T-helper 17 cell (primary cell): ENCODE measurements around the gene PPP2R3A. TPM values are rescaled to one million over a fixed set of nuclear protein-coding genes. Genes with fewer than 3 reads are reported as not detected.
"Not testable (repeated sequence)": the region's sequence is repeated elsewhere in the genome, so short reads cannot be mapped to it uniquely, and the experiment has no call there.

ENCODE experiments used
- ATAC-seq: fragments of 150-1000 bp; cut with Tn5 transposase; 2 replicates; pipeline ENCODE4 v1.10.0; 2021; ENCODE audit warnings: mild to moderate bottlenecking, moderate library complexity
- DNase-seq, 3 donors: peaks; one replicate each; pipeline versions ENCODE4 v3.0.0 to v3.0.0-alpha.2; 2020 to 2021
- H3K9me3 ChIP-seq: one replicate; pipeline ENCODE4 v1.7.0; 2013; ENCODE audit warnings: low read length, mild to moderate bottlenecking; ENCODE audit not compliant: control insufficient read depth, poor library complexity, severe bottlenecking
- H3K27ac Mint-ChIP-seq: one replicate; pipeline ENCODE4 v1.8.0; 2022; ENCODE audit warnings: mild to moderate bottlenecking, moderate library complexity, mixed read lengths
- H3K27me3 Mint-ChIP-seq: one replicate; pipeline ENCODE4 v1.8.0; 2022; ENCODE audit warnings: mixed read lengths
- H3K36me3 Mint-ChIP-seq: one replicate; pipeline ENCODE4 v1.8.0; 2022; ENCODE audit warnings: low read depth, mixed read lengths
- H3K4me1 Mint-ChIP-seq: one replicate; pipeline ENCODE4 v1.8.0; 2022; ENCODE audit warnings: mild to moderate bottlenecking, mixed read lengths
- H3K4me3 Mint-ChIP-seq: one replicate; pipeline ENCODE4 v1.8.0; 2022; ENCODE audit warnings: mild to moderate bottlenecking, moderate library complexity, mixed read lengths
- total RNA-seq, 4 donors: library from RNA in 2 of 4; stranded (reverse) in 2 of 4; gene quantifications; one replicate each; pipeline ENCODE4 v1.2.3 and lab custom pipeline; 2022 to 2026

Gene PPP2R3A
- total RNA-seq, 2 donors from 2014 or later = 0.13 to 0.17 TPM

- Mint-ChIP-seq H3K36me3 (peaks cover 4% of the 10 kb centered on the region), H3K4me1 (peaks cover 8% of the 10 kb centered on the region), H3K27ac (no peak overlapping the region), H3K27me3 (peaks cover 21% of the 10 kb centered on the region), H3K4me3 (no peak overlapping the region)
- H3K9me3 ChIP-seq = no peaks in the 10 kb centered on the region
- ATAC-seq (no peak), DNase-seq (no peak)
Observed at GRCh38 chr3:136067211-136067610, 101.7 kb downstream of the PPP2R3A start.

GRCh38 chr3:136068708-136069107 lies 103.2 kb downstream of the PPP2R3A start:
- ATAC-seq (no peak), DNase-seq (no peak)
- H3K27me3 Mint-ChIP-seq = peaks cover 22% of the 10 kb centered on the region
- peaks cover 4% of the 10 kb centered on the region for H3K36me3 Mint-ChIP-seq
- H3K27ac Mint-ChIP-seq = no peak overlapping the region
- H3K9me3 ChIP-seq = no peaks in the 10 kb centered on the region
- peaks cover 8% of the 10 kb centered on the region for H3K4me1 Mint-ChIP-seq
- H3K4me3 Mint-ChIP-seq = no peak overlapping the region

GRCh38 chr3:136069933-136070332 lies 104.4 kb downstream of the PPP2R3A start:
- DNase-seq (no peak), ATAC-seq (no peak)
- peaks cover 4% of the 10 kb centered on the region for H3K36me3 Mint-ChIP-seq
- peaks cover 8% of the 10 kb centered on the region for H3K4me1 Mint-ChIP-seq
- H3K4me3 Mint-ChIP-seq = no peak overlapping the region
- H3K27ac Mint-ChIP-seq = no peak overlapping the region
- H3K27me3 Mint-ChIP-seq = peaks cover 22% of the 10 kb centered on the region
- no peaks in the 10 kb centered on the region for H3K9me3 ChIP-seq

GRCh38 chr3:136070334-136070733 lies 104.8 kb downstream of the PPP2R3A start:
- DNase-seq (no peak), ATAC-seq (no peak)
- peaks cover 4% of the 10 kb centered on the region for H3K36me3 Mint-ChIP-seq
- H3K9me3 ChIP-seq = no peaks in the 10 kb centered on the region
- peaks cover 22% of the 10 kb centered on the region for H3K27me3 Mint-ChIP-seq
- no peak overlapping the region for H3K4me3 Mint-ChIP-seq
- no peak overlapping the region for H3K27ac Mint-ChIP-seq
- H3K4me1 Mint-ChIP-seq = peaks cover 10% of the 10 kb centered on the region

GRCh38 chr3:136070953-136071949 lies 105.7 kb downstream of the PPP2R3A start:
- H3K27me3 Mint-ChIP-seq = peaks cover 22% of the 10 kb centered on the region
- H3K4me1 Mint-ChIP-seq = peaks cover 11% of the 10 kb centered on the region
- no peak overlapping the region for H3K4me3 Mint-ChIP-seq
- peaks cover 4% of the 10 kb centered on the region for H3K36me3 Mint-ChIP-seq
- H3K27ac Mint-ChIP-seq = peak overlapping the region; percentile 87
- ATAC-seq (no peak), DNase-seq (no peak)
- no peaks in the 10 kb centered on the region for H3K9me3 ChIP-seq

- Mint-ChIP-seq H3K36me3 (peaks cover 4% of the 10 kb centered on the region), H3K27ac (no peak overlapping the region), H3K4me1 (peaks cover 11% of the 10 kb centered on the region), H3K27me3 (peaks cover 13% of the 10 kb centered on the region), H3K4me3 (no peak overlapping the region)
- ATAC-seq = no peak
- H3K9me3 ChIP-seq = no peaks in the 10 kb centered on the region
- DNase-seq = no peak
Observed at GRCh38 chr3:136074546-136075170, 109.1 kb downstream of the PPP2R3A start.

GRCh38 chr3:136075218-136075808 lies 109.8 kb downstream of the PPP2R3A start:
- H3K4me3 Mint-ChIP-seq = no peak overlapping the region
- peaks cover 13% of the 10 kb centered on the region for H3K27me3 Mint-ChIP-seq
- no peaks in the 10 kb centered on the region for H3K9me3 ChIP-seq
- DNase-seq (peak; percentile 29 to 62 (median 47)), ATAC-seq (peak; percentile 64)
- H3K36me3 Mint-ChIP-seq = peaks cover 4% of the 10 kb centered on the region
- H3K27ac Mint-ChIP-seq = no peak overlapping the region
- peaks cover 11% of the 10 kb centered on the region for H3K4me1 Mint-ChIP-seq

- Mint-ChIP-seq H3K36me3 (peaks cover 4% of the 10 kb centered on the region), H3K4me3 (no peak overlapping the region), H3K27ac (no peak overlapping the region), H3K4me1 (peaks cover 11% of the 10 kb centered on the region), H3K27me3 (peaks cover 13% of the 10 kb centered on the region)
- no peaks in the 10 kb centered on the region for H3K9me3 ChIP-seq
- no peak for DNase-seq
- no peak for ATAC-seq
Observed at GRCh38 chr3:136075811-136076210, 110.3 kb downstream of the PPP2R3A start.

- H3K4me3 Mint-ChIP-seq = no peak overlapping the region
Observed at GRCh38 chr3:136078421-136079364, 113.2 kb downstream of the PPP2R3A start.

GRCh38 chr3:136083641-136084382 lies 118.3 kb downstream of the PPP2R3A start:
- not testable (repeated sequence) for H3K36me3 Mint-ChIP-seq, H3K9me3 ChIP-seq, H3K4me1 Mint-ChIP-seq, H3K27me3 Mint-ChIP-seq, DNase-seq, ATAC-seq, H3K4me3 Mint-ChIP-seq, H3K27ac Mint-ChIP-seq

More at GRCh38 chr3:136078421-136079364, 113.2 kb downstream of the PPP2R3A start:
- Mint-ChIP-seq H3K27me3 (no peaks in the 10 kb centered on the region), H3K27ac (no peak overlapping the region), H3K36me3 (no peaks in the 10 kb centered on the region), H3K4me1 (peaks cover 3% of the 10 kb centered on the region)
- no peak for DNase-seq
- ATAC-seq = no peak
- H3K9me3 ChIP-seq = no peaks in the 10 kb centered on the region

- not testable (repeated sequence) for H3K4me1 Mint-ChIP-seq, DNase-seq, H3K4me3 Mint-ChIP-seq, H3K27ac Mint-ChIP-seq, H3K27me3 Mint-ChIP-seq, H3K36me3 Mint-ChIP-seq, ATAC-seq, H3K9me3 ChIP-seq
Observed at GRCh38 chr3:136085067-136085466, 119.5 kb downstream of the PPP2R3A start.

- no peaks in the 10 kb centered on the region for H3K9me3 ChIP-seq
- DNase-seq = no peak
- ATAC-seq = no peak
- H3K36me3 Mint-ChIP-seq = no peaks in the 10 kb centered on the region
- no peak overlapping the region for H3K4me3 Mint-ChIP-seq
- peaks cover 29% of the 10 kb centered on the region for H3K27me3 Mint-ChIP-seq
- H3K27ac Mint-ChIP-seq = no peak overlapping the region
- H3K4me1 Mint-ChIP-seq = no peaks in the 10 kb centered on the region
Observed at GRCh38 chr3:136093771-136094170, 128.2 kb downstream of the PPP2R3A start.
